ENCODE results near the gene HAO2. TPM values are rescaled to one million over a fixed set of nuclear protein-coding genes. Genes with fewer than 3 reads are reported as not detected.

The HAO2 gene
- total RNA-seq, 1 donor from 2014 or later, result not detected

GRCh38 chr1:119338004-119338403 is 30.6 kb upstream of the HAO2 start:
- no peak for DNase-seq (ENCODE audit: low read depth)
- Histone ChIP-seq H3K27me3 (ENCODE audit: control insufficient read depth, insufficient read depth, low read length) (no peaks in the 10 kb centered on the region), H3K36me3 (ENCODE audit: control insufficient read depth, insufficient read depth, low read length) (no peaks in the 10 kb centered on the region), H3K4me3 (ENCODE audit: low read depth, low read length) (no peak overlapping the region)
- no peak for TF ChIP-seq CTCF (IDR thresholded peaks at IDR 0.05; ENCODE audit: insufficient read depth, low read length, poor library complexity, severe bottlenecking)

- TF ChIP-seq CTCF (IDR thresholded peaks at IDR 0.05; ENCODE audit: insufficient read depth, low read length, poor library complexity, severe bottlenecking), result no peak
- H3K27me3 ChIP-seq (ENCODE audit: control insufficient read depth, insufficient read depth, low read length), result no peaks in the 10 kb centered on the region
- DNase-seq (ENCODE audit: low read depth), result no peak
- H3K4me3 ChIP-seq (ENCODE audit: low read depth, low read length), result no peak overlapping the region
- no peaks in the 10 kb centered on the region for H3K36me3 ChIP-seq (ENCODE audit: control insufficient read depth, insufficient read depth, low read length)
Measured at GRCh38 chr1:119338757-119339156, 29.8 kb upstream of the HAO2 start.

- TF ChIP-seq CTCF (IDR thresholded peaks at IDR 0.05; ENCODE audit: insufficient read depth, low read length, poor library complexity, severe bottlenecking), result no peak
- Histone ChIP-seq H3K4me3 (ENCODE audit: low read depth, low read length) (no peak overlapping the region), H3K36me3 (ENCODE audit: control insufficient read depth, insufficient read depth, low read length) (no peaks in the 10 kb centered on the region), H3K27me3 (ENCODE audit: control insufficient read depth, insufficient read depth, low read length) (no peaks in the 10 kb centered on the region)
- no peak for DNase-seq (ENCODE audit: low read depth)
Measured at GRCh38 chr1:119340861-119341261, 27.7 kb upstream of the HAO2 start.

- TF ChIP-seq CTCF (IDR thresholded peaks at IDR 0.05; ENCODE audit: insufficient read depth, low read length, poor library complexity, severe bottlenecking), result no peak
- Histone ChIP-seq H3K4me3 (ENCODE audit: low read depth, low read length) (no peak overlapping the region), H3K27me3 (ENCODE audit: control insufficient read depth, insufficient read depth, low read length) (no peaks in the 10 kb centered on the region), H3K36me3 (ENCODE audit: control insufficient read depth, insufficient read depth, low read length) (no peaks in the 10 kb centered on the region)
- DNase-seq (ENCODE audit: low read depth), result no peak
Measured at GRCh38 chr1:119341372-119341947, 27.1 kb upstream of the HAO2 start.

- no peaks in the 10 kb centered on the region for H3K27me3 ChIP-seq (ENCODE audit: control insufficient read depth, insufficient read depth, low read length)
- no peak for TF ChIP-seq CTCF (IDR thresholded peaks at IDR 0.05; ENCODE audit: insufficient read depth, low read length, poor library complexity, severe bottlenecking)
- no peak for DNase-seq (ENCODE audit: low read depth)
Measured at GRCh38 chr1:119345398-119345797, 23.2 kb upstream of the HAO2 start.

GRCh38 chr1:119347858-119348257 is 20.7 kb upstream of the HAO2 start:
- no peaks in the 10 kb centered on the region for H3K27me3 ChIP-seq (ENCODE audit: control insufficient read depth, insufficient read depth, low read length)
- H3K36me3 ChIP-seq (ENCODE audit: control insufficient read depth, insufficient read depth, low read length), result no peaks in the 10 kb centered on the region
- no peak for TF ChIP-seq CTCF (IDR thresholded peaks at IDR 0.05; ENCODE audit: insufficient read depth, low read length, poor library complexity, severe bottlenecking)
- DNase-seq (ENCODE audit: low read depth), result no peak
- H3K4me3 ChIP-seq (ENCODE audit: low read depth, low read length), result no peak overlapping the region

More at GRCh38 chr1:119345398-119345797, 23.2 kb upstream of the HAO2 start:
- Histone ChIP-seq H3K4me3 (ENCODE audit: low read depth, low read length) (no peak overlapping the region), H3K36me3 (ENCODE audit: control insufficient read depth, insufficient read depth, low read length) (no peaks in the 10 kb centered on the region)
